Loucy (cell line): ENCODE measurements around the gene IFNLR1.

Source experiments
- CTCF ChIP-seq: fragments of 200-600 bp; sonication (generic); conservative IDR thresholded peaks from 2 replicates; pipeline ENCODE4 v1.5.1; 2014; ENCODE audit warnings: mild to moderate bottlenecking, antibody characterized with exemption, low read length
- EZH2phosphoT487 ChIP-seq: fragments of 200-600 bp; IDR thresholded peaks from 2 replicates; pipeline ENCODE4 v1.6.1; 2018; ENCODE audit warnings: antibody characterized with exemption, mild to moderate bottlenecking, moderate library complexity, borderline replicate concordance

- TF ChIP-seq CTCF = no peak
- no peak for TF ChIP-seq EZH2phosphoT487
Observed at GRCh38 chr1:24222793-24223192, 35.7 kb upstream of the IFNLR1 start.
